HL-60 (cell line): Measurements from ENCODE around the gene DAAM1.

ENCODE experiments used
- CTCF ChIP-seq: IDR thresholded peaks from one replicate; pipeline ENCODE4 v1.5.1; 2011; ENCODE audit warnings: low read length, control low read depth, inconsistent platforms; ENCODE audit not compliant: insufficient read depth
- POLR2AphosphoS5 ChIP-seq: IDR thresholded peaks from 2 replicates; pipeline ENCODE4 v1.6.1; 2012; ENCODE audit warnings: low read depth
- TF ChIP-seq, protein P1 (sequence below): IDR thresholded peaks from 2 replicates; pipeline ENCODE4 v1.6.1; 2012; ENCODE audit warnings: low read depth; ENCODE audit not compliant: insufficient replicate concordance

- TF ChIP-seq, protein P1, sequence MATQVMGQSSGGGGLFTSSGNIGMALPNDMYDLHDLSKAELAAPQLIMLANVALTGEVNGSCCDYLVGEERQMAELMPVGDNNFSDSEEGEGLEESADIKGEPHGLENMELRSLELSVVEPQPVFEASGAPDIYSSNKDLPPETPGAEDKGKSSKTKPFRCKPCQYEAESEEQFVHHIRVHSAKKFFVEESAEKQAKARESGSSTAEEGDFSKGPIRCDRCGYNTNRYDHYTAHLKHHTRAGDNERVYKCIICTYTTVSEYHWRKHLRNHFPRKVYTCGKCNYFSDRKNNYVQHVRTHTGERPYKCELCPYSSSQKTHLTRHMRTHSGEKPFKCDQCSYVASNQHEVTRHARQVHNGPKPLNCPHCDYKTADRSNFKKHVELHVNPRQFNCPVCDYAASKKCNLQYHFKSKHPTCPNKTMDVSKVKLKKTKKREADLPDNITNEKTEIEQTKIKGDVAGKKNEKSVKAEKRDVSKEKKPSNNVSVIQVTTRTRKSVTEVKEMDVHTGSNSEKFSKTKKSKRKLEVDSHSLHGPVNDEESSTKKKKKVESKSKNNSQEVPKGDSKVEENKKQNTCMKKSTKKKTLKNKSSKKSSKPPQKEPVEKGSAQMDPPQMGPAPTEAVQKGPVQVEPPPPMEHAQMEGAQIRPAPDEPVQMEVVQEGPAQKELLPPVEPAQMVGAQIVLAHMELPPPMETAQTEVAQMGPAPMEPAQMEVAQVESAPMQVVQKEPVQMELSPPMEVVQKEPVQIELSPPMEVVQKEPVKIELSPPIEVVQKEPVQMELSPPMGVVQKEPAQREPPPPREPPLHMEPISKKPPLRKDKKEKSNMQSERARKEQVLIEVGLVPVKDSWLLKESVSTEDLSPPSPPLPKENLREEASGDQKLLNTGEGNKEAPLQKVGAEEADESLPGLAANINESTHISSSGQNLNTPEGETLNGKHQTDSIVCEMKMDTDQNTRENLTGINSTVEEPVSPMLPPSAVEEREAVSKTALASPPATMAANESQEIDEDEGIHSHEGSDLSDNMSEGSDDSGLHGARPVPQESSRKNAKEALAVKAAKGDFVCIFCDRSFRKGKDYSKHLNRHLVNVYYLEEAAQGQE, result no peak
- no peak for TF ChIP-seq POLR2AphosphoS5
- no peak for TF ChIP-seq CTCF
Measured at GRCh38 chr14:59356312-59356711, 167.8 kb downstream of the DAAM1 start.
